ENCODE measurements around the gene CTSK.
"Not testable (repeated sequence)": the region's sequence is repeated elsewhere in the genome, so short reads cannot be mapped to it uniquely, and the experiment has no call there.

The CTSK gene

GRCh38 chr1:150808121-150808520 lies at the start of gene CTSK:
Gene CTSK, minus strand, starts transcription at chr1:150808260. Its CDS starts 1,455 bp downstream, at chr1:150806805.
- no peak within 1 kb of the TSS for H3K4me3 ChIP-seq (ENCODE audit: low read depth, low read length)
- TF ChIP-seq CTCF (IDR thresholded peaks at IDR 0.05; ENCODE audit: borderline replicate concordance, insufficient read depth, low read depth, low read length), result no peak

GRCh38 chr1:150852734-150853133 lies 44.7 kb upstream of the CTSK start:
- not testable (repeated sequence) for H3K4me3 ChIP-seq (ENCODE audit: low read depth, low read length)

GRCh38 chr1:150850801-150851362 lies 42.8 kb upstream of the CTSK start:
- H3K4me3 ChIP-seq (ENCODE audit: low read depth, low read length), result not testable (repeated sequence)

GRCh38 chr1:150846473-150847146 lies 38.5 kb upstream of the CTSK start:
- TF ChIP-seq CTCF (IDR thresholded peaks at IDR 0.05; ENCODE audit: borderline replicate concordance, insufficient read depth, low read depth, low read length), result no peak

GRCh38 chr1:150843474-150843873 lies 35.4 kb upstream of the CTSK start:
- H3K4me3 ChIP-seq (ENCODE audit: low read depth, low read length), result no peak overlapping the region
- TF ChIP-seq CTCF (IDR thresholded peaks at IDR 0.05; ENCODE audit: borderline replicate concordance, insufficient read depth, low read depth, low read length), result no peak

More at GRCh38 chr1:150846473-150847146, 38.5 kb upstream of the CTSK start:
- no peak overlapping the region for H3K4me3 ChIP-seq (ENCODE audit: low read depth, low read length)

- TF ChIP-seq CTCF (IDR thresholded peaks at IDR 0.05; ENCODE audit: borderline replicate concordance, insufficient read depth, low read depth, low read length), result no peak
- H3K4me3 ChIP-seq (ENCODE audit: low read depth, low read length), result no peak overlapping the region
Observed at GRCh38 chr1:150842964-150843363, 34.9 kb upstream of the CTSK start.

- no peak overlapping the region for H3K4me3 ChIP-seq (ENCODE audit: low read depth, low read length)
- no peak for TF ChIP-seq CTCF (IDR thresholded peaks at IDR 0.05; ENCODE audit: borderline replicate concordance, insufficient read depth, low read depth, low read length)
Observed at GRCh38 chr1:150842343-150842742, 34.3 kb upstream of the CTSK start.

GRCh38 chr1:150841626-150842025 lies 33.6 kb upstream of the CTSK start:
- TF ChIP-seq CTCF (IDR thresholded peaks at IDR 0.05; ENCODE audit: borderline replicate concordance, insufficient read depth, low read depth, low read length), result no peak
- H3K4me3 ChIP-seq (ENCODE audit: low read depth, low read length), result no peak overlapping the region

GRCh38 chr1:150840850-150841249 lies 32.8 kb upstream of the CTSK start:
- not testable (repeated sequence) for H3K4me3 ChIP-seq (ENCODE audit: low read depth, low read length)
